Measurements from ENCODE around the gene FLRT1.

Gene FLRT1

DNA sequence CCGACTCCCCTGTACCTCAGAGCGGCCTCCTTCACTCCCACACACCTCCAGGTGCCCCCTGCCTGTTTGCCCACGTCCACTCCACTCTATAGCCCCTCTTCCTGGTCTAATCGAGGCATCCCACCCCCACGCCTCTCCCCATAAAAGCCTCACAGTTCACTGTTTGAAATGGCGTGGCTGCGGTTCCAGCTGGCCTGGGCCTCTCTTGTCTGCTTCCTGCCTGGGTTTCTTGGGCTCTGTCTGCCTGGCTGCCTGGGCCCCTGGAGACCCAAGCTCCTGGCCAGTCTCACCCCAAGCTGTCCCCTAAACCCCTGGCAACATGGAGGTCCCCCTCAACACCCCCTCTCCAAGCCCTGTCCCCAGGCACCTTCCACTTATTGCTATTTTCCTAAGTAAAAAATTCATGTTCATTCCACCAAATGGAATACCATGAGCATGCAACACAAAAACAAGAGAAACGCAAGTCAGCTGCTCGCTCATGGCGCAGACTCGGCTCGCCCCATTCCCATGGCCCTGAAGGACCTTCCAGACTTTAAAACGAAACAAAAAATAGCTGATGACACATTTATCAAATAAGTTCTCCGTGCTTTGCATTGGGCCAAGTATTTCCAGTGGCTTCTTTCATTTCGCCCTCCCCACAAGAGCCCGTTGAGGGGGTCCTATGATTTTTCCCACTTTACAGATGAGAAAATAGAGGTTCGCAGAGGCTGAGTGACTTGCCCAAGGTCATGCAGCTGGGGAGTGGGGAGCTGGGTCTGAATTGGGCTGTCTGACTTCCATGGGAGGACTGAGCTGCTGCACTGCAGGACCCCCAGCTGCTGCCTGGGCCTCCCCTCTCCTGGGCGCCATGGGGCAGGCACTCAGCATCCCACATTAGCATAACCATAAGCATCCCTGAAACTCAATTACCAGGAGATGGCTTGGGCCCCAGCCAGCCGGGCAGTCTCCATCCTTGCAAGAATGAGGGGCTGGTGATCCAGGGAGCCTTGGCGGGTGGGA lies 11.7 kb upstream of the FLRT1 start:
- TF ChIP-seq, protein P1, sequence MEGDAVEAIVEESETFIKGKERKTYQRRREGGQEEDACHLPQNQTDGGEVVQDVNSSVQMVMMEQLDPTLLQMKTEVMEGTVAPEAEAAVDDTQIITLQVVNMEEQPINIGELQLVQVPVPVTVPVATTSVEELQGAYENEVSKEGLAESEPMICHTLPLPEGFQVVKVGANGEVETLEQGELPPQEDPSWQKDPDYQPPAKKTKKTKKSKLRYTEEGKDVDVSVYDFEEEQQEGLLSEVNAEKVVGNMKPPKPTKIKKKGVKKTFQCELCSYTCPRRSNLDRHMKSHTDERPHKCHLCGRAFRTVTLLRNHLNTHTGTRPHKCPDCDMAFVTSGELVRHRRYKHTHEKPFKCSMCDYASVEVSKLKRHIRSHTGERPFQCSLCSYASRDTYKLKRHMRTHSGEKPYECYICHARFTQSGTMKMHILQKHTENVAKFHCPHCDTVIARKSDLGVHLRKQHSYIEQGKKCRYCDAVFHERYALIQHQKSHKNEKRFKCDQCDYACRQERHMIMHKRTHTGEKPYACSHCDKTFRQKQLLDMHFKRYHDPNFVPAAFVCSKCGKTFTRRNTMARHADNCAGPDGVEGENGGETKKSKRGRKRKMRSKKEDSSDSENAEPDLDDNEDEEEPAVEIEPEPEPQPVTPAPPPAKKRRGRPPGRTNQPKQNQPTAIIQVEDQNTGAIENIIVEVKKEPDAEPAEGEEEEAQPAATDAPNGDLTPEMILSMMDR (IDR thresholded peaks at IDR 0.05; ENCODE audit: low read depth, low read length): no peak
- in situ Hi-C loops (cut with HindIII; ENCODE audit: low sequenced_read_pairs): no loop called here

DNA sequence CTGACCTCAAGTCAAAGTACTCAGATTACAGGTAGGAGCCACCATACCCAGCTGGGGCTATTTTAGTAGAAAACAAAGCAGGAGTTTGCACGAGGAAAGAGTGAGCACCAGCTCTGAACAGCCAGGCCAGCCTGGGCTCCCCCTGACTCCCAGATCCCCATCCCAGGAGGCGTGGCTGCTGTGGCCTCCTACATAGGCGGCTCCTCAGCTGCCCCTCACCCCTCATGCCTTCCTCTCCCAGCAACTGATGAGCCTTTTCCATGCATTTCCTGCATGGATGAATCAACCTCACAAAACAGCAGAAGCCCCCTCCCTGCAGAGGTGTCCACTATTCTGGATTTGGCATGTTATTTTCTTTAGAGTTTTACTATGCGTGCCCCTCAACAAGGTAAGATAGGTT lies 10.5 kb upstream of the FLRT1 start:
- DNase-seq (ENCODE audit: low read depth, low spot score): no peak
- in situ Hi-C loops (cut with HindIII; ENCODE audit: low sequenced_read_pairs): no loop called here
- TF ChIP-seq, protein P1 (IDR thresholded peaks at IDR 0.05; ENCODE audit: low read depth, low read length): no peak
- no peak overlapping the region for H3K4me3 ChIP-seq (ENCODE audit: low read depth, low read length)

More for the DNA sequence above, 11.7 kb upstream of the FLRT1 start:
- no peak for DNase-seq (ENCODE audit: low read depth, low spot score)
- H3K4me3 ChIP-seq (ENCODE audit: low read depth, low read length): no peak overlapping the region

DNA sequence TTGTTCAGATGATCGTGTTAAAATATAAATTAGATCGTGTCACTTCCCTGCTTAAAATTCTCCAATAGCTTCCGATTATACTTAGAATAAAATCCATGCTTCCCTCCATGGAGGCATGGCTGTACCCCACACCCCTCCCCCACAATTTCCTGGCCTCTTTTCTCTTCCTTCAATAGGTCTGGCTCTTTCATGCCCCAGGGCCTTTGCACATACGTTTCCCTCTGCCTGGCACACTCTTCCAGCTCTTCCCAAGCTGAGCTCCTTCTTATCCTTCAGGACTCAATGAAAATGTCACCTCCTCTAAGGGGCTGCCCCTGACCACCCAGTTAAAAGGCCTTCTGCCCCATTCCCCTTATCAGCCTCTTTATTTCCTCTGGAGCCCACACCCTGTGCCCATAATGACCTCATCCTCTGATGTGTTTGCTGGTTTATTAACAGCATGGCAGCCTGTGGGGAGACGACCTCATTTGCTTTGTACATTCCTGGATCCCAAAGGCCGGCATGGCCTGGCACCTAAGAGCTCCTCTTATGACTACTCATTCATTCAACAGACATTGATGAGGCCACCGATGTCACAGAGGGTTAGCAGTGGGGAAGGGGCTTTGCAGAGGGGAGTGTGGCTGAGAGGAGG lies 9.0 kb upstream of the FLRT1 start:
- in situ Hi-C loops (cut with HindIII; ENCODE audit: low sequenced_read_pairs): no loop called here
- TF ChIP-seq, protein P1 (IDR thresholded peaks at IDR 0.05; ENCODE audit: low read depth, low read length): no peak
- DNase-seq (ENCODE audit: low read depth, low spot score): no peak
- H3K4me3 ChIP-seq (ENCODE audit: low read depth, low read length): no peak overlapping the region

DNA sequence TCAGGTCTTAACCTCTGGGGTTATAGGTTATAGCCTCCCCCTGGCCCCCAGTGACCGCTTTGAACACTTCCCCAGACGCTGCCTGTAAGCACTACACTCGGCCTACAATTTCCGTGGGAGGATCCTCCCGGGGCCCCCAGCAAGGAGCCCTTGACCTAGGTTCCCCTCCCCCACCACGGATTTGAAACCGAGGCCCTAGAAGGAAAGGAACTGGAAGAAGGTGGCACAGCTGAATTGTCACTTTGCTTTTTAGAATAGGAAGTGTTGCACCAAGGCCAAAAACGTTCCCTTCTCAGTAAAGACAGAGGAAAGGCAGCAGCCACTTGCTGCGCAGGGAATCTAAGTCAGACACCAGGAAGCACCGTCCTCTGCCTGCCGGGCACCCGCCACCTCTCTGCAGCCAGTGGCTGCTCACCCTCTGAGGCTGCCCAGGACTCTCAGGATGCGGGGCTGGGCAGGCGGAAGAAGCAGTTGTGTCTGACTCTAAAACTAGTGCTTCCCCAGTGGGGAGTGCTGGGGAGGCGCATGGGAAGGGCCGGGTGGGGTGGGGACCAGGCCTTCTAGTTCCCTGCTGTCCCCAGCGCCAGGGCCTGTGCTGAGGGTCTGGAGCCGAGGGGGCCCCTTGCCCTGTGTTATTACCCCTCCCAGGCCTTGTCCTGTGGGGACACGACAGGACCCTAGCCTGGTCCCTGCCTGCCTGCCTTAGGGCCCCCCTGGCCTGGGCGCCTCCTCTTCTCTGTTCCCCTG lies 7.9 kb upstream of the FLRT1 start:
- TF ChIP-seq, protein P1 (IDR thresholded peaks at IDR 0.05; ENCODE audit: low read depth, low read length): no peak
- DNase-seq (ENCODE audit: low read depth, low spot score): no peak
- in situ Hi-C loops (cut with HindIII; ENCODE audit: low sequenced_read_pairs): no loop called here
- H3K4me3 ChIP-seq (ENCODE audit: low read depth, low read length): no peak overlapping the region

DNA sequence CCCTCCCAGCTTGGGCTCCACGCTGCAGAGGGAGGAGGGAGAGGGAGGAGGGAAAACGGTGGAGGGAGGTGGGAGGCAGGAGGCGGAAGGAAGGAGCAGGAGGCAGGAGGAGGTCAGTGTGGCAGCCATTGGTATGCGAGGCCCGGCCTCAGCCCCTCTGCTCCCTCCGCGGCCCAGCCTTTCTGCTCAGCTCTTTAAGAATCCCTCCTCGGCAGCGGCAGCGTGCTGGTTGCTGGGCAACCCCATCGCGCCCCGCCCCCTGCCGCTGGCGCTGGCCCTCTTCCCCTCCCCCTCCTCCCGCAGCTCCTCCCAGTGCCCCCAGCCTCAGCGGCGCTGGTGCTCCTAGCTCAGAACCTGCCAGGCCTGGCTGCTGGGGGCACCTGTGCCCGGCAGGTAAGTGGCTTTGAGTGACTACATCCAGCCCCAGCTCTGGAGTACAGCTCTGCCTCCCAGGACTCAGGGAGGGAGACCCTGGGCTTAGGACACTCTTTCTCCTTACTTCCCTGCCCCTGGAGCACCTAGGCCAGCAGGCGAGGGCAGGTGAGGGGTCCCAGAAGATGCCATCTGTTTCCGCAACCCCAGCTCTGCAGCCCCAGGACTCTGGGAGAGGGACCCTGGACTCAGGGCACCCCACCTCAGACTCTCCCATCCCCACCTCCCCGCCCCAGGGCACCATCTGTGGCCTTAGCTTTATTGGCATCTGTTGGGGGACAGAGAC lies 7.2 kb upstream of the FLRT1 start:
- in situ Hi-C loops (cut with HindIII; ENCODE audit: low sequenced_read_pairs): no loop called here
- H3K4me3 ChIP-seq (ENCODE audit: low read depth, low read length): no peak overlapping the region
- DNase-seq (ENCODE audit: low read depth, low spot score): no peak
- TF ChIP-seq, protein P1 (IDR thresholded peaks at IDR 0.05; ENCODE audit: low read depth, low read length): no peak

DNA sequence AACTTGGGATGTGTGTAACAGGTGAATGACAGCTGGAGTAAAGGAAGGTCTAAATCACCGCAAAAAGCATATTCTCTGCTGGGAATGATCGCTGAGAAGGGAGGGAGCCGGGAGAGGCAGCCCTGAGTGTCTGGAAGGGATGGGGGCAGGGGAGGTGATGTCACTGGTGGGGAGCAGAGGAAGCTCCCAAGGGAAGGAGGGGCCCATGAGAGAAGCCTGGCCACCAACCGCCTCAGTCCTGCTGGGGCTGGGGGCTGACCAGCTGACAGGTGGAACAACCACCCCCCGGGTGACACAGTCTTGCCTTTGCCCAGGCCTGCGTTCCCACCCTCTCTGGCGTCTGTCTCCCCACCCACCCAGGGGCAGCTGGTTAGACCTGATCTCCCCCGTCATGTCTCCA lies 6.0 kb upstream of the FLRT1 start:
- DNase-seq (ENCODE audit: low read depth, low spot score): no peak
- in situ Hi-C loops (cut with HindIII; ENCODE audit: low sequenced_read_pairs): no loop called here
- no peak overlapping the region for H3K4me3 ChIP-seq (ENCODE audit: low read depth, low read length)
- TF ChIP-seq, protein P1 (IDR thresholded peaks at IDR 0.05; ENCODE audit: low read depth, low read length): no peak
